Forelimb muscle (tissue), 1 donor: ENCODE measurements around the gene COTL1. TPM values are rescaled to one million over a fixed set of nuclear protein-coding genes. Genes with fewer than 3 reads are reported as not detected.
"Not testable (repeated sequence)": the region's sequence is repeated elsewhere in the genome, so short reads cannot be mapped to it uniquely, and the experiment has no call there.

Source experiments
- DNase-seq: peaks from one replicate; pipeline ENCODE4 v3.0.0-alpha.2; 2013; ENCODE audit warnings: low read depth
- polyA plus RNA-seq: library from polyadenylated mRNA; unstranded; fragments of 120-200 nt; gene quantifications from one replicate; pipeline ENCODE4 v1.2.1, GENCODE V29; 2013; ENCODE audit not compliant: insufficient read length

COTL1 gene
- polyA plus RNA-seq, 1 donor, result 21.5 TPM

DNA sequence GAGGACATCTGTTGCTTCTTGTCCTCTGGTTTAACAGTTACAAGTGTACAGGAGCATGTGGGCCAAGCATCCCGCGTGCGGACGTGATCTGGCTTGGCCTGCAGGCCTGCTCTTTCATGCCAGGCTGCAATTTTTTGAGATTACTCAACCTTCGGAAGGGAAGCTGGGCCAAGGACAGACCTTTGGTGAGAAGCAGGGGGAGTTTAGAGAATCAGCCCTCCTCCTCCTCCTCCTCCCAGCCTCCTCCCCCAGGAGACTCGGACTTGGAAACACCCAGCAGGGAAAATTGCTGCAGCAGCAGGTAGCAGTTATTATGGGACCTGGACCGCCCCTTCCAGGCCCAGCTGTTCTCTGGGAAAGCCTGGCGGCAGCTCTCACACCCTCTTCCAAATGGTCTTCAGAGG lies 25.3 kb upstream of the COTL1 start:
- peak; percentile 70 for DNase-seq

- DNase-seq, result no peak
Observed at GRCh38 chr16:84641643-84642358, 23.9 kb upstream of the COTL1 start.

DNA sequence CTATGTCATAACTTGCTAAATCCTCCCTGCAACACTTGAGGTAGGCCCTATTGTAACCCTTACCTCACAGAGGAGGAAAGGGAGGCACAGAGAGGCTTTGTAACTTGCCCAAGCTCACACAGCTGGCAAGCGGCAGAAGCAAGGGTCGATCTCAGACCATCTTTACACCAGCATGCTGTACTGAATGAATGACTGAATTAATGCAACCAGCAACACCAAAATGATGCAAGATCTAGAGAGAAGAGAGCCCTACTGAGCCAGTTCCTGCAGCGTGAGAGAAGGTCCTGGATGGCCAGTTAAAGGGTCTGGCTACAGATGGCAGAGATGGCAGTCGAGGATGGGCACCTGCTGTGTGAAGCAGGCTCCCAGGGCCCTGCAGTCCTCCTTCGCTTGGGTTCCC lies 22.3 kb upstream of the COTL1 start:
- DNase-seq, result no peak

- DNase-seq, result no peak
Observed at GRCh38 chr16:84638231-84638806, 20.4 kb upstream of the COTL1 start.

DNA sequence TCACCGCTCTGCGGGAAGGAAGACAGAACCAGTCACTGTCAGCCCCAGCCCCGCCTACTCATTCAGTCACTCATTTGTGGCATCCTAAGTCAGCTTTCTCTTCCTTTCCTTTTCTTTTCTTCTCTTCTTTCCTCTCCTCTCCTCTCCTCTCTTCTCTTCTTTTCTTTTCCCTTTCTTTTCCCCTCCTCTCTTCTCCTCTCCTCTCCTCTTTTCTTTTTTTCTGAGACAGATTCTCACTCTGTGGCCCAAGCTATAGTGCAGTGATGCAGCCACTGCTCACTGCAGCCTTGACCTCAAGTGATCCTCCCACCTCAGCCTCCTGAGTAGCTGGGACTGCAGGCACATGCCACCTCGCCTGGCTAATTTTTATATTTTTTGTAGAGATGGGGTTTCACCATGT lies 19.8 kb upstream of the COTL1 start:
- no peak for DNase-seq

- DNase-seq, result no peak
Observed at GRCh38 chr16:84635702-84636101, 17.8 kb upstream of the COTL1 start.

GRCh38 chr16:84633622-84634021 lies 15.7 kb upstream of the COTL1 start:
- no peak for DNase-seq

DNA sequence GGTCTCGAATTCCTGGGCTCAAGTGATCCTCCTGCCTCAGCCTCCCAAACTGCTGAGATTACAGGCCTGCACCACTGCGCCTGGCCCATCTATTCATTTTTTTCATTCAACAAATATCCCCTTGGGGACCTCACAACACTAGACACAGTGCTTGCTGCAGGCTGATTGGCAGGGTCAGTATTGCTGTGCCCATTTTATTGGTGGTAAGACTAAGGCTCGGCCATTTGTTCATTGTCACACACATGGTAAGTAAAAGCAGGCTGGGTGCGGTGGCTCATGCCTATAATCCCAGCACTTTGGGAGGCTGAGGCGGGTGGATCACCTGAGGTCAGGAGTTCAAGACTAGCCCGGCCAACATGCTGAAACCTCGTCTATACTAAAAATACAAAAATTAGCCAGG lies 15.0 kb upstream of the COTL1 start:
- not testable (repeated sequence) for DNase-seq

- DNase-seq, result no peak
Observed at GRCh38 chr16:84631886-84632285, 14.0 kb upstream of the COTL1 start.

DNA sequence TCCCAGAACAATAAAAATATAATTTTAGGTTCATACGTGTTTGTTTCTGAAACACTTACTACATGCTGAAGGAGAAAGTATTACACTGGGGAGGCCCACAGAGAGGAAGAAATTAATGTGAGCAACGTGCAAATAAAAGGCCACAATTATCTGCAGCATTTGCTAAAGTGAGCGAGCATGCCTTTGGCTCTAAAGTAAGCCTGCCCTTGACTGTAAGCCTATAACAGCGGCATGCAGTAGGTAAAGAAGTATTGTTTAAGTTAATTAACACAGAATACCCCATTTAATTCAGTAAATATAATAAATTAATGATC lies 13.2 kb upstream of the COTL1 start:
- DNase-seq, result no peak

- no peak for DNase-seq
Observed at GRCh38 chr16:84630446-84631152, 12.7 kb upstream of the COTL1 start.

- no peak for DNase-seq
Observed at GRCh38 chr16:84630009-84630408, 12.1 kb upstream of the COTL1 start.

DNA sequence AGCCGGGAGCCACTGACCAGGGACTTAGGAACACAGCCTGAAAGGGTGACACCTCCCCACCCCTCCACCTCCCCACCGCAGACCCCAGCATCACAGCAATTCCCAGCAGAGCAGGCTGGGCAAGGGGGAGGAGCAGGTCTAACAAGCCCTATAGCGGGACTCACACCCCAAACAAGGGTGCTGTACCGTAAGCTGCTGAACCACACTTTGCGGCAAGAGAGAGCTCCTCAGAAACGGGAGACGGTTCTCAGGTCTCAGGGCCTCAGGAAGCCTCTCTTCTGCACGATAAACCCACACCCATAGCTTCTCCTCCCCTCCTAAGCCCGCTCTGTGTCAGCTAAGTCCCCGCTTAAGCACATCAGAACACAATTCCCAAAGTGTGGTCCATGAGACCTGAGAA lies 11.7 kb upstream of the COTL1 start:
- DNase-seq, result no peak

- DNase-seq, result no peak
Observed at GRCh38 chr16:84628226-84628731, 10.4 kb upstream of the COTL1 start.

- no peak for DNase-seq
Observed at GRCh38 chr16:84625556-84625955, 7.7 kb upstream of the COTL1 start.

DNA sequence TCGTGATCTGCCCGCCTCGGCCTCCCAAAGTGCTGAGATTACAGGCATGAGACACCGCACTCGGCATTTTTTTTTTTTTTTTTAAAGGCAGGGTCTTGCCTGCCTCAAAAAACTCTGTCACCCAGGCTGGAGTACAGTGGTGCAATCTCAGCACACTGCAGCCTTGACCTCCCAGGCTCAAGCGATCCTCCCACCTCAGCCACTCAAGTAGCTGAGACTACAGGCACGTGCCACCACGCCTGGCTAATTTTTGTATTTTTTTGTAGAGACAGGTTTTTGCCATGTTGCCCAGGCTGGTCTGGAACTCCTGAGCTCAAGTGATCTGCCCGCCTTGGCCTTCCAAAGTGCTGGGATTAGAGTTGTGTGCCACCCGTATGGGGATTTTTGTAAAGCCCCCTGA lies 3.0 kb upstream of the COTL1 start:
- DNase-seq, result not testable (repeated sequence)

DNA sequence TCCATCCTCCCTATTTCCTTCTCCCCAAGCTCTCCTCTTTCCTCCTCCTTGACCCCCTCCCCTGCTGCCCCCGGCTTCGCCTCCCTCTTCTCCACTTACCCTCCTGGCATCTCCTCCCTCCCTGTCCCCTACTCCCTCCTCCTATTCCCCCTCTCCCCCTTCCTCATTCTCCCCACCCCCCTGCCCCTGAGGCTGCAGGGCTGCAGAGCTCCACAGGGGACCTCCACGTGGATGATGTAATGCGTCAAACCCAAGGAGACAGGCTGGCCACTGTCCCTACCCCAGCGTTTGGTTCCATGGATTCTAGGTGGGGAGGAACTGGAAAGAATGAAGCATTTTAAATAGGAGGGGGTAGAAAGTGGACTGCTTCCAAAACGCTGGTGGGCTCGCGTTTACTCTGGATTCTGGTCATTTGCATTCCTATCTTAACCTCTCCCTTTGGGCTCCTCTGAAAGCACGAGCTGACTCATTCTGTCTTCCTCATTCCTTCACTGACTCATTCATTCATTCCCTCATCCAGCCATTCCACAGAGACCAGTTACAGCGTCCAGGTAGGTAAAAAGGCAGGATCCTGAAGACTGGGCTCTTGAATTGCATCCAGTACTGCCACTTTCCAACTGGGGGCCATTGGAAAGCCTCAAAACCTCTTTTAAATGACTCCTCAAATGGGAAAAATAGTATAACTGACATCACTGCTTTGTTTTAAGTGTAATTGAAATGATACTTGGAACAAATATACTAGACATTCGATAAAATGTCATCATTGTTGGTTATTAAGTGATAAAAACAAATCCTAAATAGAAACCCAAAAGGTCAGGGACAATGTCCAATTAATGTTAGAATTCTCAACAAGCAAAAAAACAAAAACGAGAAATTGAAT lies 943 bp upstream of the COTL1 start:
- DNase-seq, result no peak

DNA sequence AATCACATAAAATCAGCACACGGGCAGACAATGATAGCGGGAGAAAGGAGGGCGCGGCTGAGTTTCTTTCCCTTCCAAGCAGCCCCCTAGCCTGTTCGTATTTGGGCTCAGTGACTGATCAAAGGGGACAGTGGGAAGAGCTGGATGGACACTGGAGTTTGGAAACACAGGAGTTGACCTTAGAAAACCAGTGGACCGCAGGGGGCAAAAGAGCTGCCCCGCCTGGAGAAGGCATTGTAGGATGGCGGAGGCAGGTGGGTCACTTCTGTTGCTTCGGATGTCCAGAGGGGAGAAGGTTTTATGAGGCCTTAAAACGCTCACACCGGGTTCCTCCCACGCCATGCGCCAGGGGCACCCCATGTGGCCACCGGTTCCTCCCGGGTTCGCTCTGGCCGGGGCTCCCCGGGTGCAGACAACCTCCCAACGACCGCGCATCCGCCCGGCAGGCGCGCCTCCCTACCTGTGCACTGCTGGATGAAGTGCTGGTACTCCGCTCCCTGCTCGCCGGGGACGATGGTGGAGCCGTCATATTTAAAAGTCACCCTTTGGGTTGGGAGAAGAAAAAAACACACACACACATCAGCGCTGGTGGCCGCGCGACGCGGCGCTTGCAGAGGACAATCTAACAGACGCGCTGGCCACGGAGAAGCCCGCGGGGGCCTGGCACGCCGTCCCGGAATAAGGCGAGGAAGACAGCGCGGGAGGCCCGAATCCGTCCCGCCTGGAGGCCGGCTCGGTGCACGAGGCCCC lies 662 bp downstream of the COTL1 start:
- DNase-seq, result no peak

- DNase-seq, result no peak
Observed at GRCh38 chr16:84616515-84616914, 1.4 kb downstream of the COTL1 start.

GRCh38 chr16:84614968-84615813 lies 2.7 kb downstream of the COTL1 start:
- no peak for DNase-seq

GRCh38 chr16:84614623-84614967 lies 3.3 kb downstream of the COTL1 start:
- no peak for DNase-seq
